Measurements from ENCODE around the gene C10orf90.

DNA sequence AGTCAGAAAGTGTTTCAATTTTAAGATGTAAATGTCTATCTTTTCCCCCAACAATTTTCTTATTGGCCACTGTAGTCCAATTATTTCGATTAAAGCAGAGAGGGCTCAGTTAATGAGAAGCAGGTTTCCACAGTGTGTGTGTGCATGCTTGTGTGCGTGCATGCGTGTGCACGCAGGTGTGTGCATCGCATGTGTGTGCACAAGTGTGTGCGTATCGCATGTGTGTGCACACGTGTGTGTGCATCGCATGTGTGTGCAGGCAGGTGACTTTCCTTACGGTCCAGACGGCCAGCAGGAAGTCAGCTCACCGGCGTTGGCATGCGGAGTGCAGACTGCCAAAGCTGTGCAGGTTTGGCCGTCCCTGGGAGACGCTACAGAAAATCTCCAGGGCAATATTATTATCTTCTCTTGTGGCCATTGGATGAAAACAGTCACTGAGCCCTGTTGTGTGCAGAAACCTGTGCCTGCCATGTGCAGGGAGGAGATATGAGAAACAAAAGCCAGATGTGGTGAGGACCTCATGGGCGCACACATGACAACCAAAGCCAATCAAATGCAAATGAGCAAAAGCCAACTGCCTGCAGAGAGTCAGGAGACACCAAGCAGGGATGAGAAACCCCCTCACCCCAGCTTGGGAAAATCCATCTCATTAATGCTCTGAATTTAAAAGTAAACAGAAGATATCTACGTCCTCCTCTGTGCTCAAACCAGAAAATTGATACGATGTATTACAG, 70.4 kb downstream of the C10orf90 start:
- TF ChIP-seq CTCF (conservative IDR thresholded peaks at IDR 0.05; ENCODE audit: low read depth, low read length) (no peak), EZH2phosphoT487 (IDR thresholded peaks at IDR 0.05; ENCODE audit: borderline replicate concordance, low read length) (no peak)
